Fibroblast of skin of right quadriceps (primary cell): ENCODE results near the gene ZBTB46.
"Not testable (repeated sequence)": the region's sequence is repeated elsewhere in the genome, so short reads cannot be mapped to it uniquely, and the experiment has no call there.

Source experiments
- DNase-seq: peaks from one replicate; pipeline ENCODE4 v3.0.0-alpha.2; 2013

Gene ZBTB46

GRCh38 chr20:63857764-63858392 is 26.8 kb upstream of the ZBTB46 start:
- no peak for DNase-seq

GRCh38 chr20:63856098-63856511 is 25.0 kb upstream of the ZBTB46 start:
- no peak for DNase-seq

- no peak for DNase-seq
Measured at GRCh38 chr20:63855363-63856097, 24.5 kb upstream of the ZBTB46 start.

- DNase-seq = no peak
Measured at GRCh38 chr20:63854766-63855362, 23.8 kb upstream of the ZBTB46 start.

GRCh38 chr20:63854069-63854765 is 23.2 kb upstream of the ZBTB46 start:
- no peak for DNase-seq

- not testable (repeated sequence) for DNase-seq
Measured at GRCh38 chr20:63853733-63854068, 22.6 kb upstream of the ZBTB46 start.

GRCh38 chr20:63851548-63851943 is 20.5 kb upstream of the ZBTB46 start:
- DNase-seq = not testable (repeated sequence)

GRCh38 chr20:63850689-63851547 is 19.9 kb upstream of the ZBTB46 start:
- no peak for DNase-seq

- DNase-seq = no peak
Measured at GRCh38 chr20:63848003-63848911, 17.2 kb upstream of the ZBTB46 start.

GRCh38 chr20:63847237-63848002 is 16.4 kb upstream of the ZBTB46 start:
- DNase-seq = no peak

- no peak for DNase-seq
Measured at GRCh38 chr20:63846888-63847236, 15.8 kb upstream of the ZBTB46 start.

GRCh38 chr20:63846128-63846771 is 15.2 kb upstream of the ZBTB46 start:
- DNase-seq = no peak

GRCh38 chr20:63844511-63844991 is 13.5 kb upstream of the ZBTB46 start:
- DNase-seq = no peak

- no peak for DNase-seq
Measured at GRCh38 chr20:63843778-63844177, 12.7 kb upstream of the ZBTB46 start.

- DNase-seq = no peak
Measured at GRCh38 chr20:63843222-63843621, 12.2 kb upstream of the ZBTB46 start.

GRCh38 chr20:63842258-63842657 is 11.2 kb upstream of the ZBTB46 start:
- DNase-seq = no peak

GRCh38 chr20:63840405-63840828 is 9.4 kb upstream of the ZBTB46 start:
- DNase-seq = no peak

GRCh38 chr20:63839620-63840019 is 8.6 kb upstream of the ZBTB46 start:
- DNase-seq = no peak

GRCh38 chr20:63837479-63837878 is 6.4 kb upstream of the ZBTB46 start:
- no peak for DNase-seq
